Activated gamma-delta T cell (primary cell): ENCODE data around the gene OMP.

Source experiments
- DNase-seq: peaks from one replicate; lab custom pipeline; 2025; lab: John Stamatoyannopoulos, UW

Gene OMP

DNA sequence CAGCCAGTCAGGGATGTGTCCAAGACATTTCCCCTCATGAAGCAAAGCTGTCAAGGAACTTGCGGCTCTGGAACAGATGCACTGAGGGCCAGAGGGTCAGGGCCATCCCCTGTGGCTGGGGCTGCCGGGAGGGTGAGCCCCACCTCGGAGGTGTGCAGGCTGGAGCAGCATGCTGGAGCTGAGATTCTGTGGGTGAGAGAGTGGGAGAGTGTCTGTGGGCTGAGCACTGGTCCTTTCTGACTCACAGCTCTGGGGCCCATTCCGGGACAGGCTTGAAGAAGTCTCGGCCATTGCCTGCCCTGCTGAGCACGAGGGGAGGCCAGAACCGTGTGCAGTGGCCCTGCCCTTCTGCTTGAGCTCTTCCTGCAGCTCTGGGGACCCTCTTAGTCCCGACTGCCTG is 2.1 kb downstream of the OMP start:
- DNase-seq = no peak

DNA sequence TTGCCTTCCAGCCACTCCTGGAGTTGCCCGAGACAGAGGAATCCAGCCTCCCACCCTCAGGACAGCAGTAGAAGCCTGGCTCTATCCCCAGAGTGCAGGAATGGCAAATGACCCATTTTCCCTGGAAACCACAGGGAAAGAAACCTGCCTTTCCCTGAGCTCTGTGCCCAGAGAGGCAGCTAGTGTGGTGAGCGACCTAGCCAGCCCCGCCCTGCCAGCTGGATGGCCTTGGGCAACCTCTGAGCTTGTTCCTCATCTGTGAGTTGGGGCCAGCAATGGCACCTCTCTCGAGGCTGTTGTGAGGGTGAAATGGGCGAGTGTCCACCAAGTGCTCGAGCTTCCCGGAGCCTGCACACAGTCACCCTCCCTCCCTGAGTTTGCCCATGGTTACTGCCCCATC is 3.7 kb downstream of the OMP start:
- no peak for DNase-seq

DNA sequence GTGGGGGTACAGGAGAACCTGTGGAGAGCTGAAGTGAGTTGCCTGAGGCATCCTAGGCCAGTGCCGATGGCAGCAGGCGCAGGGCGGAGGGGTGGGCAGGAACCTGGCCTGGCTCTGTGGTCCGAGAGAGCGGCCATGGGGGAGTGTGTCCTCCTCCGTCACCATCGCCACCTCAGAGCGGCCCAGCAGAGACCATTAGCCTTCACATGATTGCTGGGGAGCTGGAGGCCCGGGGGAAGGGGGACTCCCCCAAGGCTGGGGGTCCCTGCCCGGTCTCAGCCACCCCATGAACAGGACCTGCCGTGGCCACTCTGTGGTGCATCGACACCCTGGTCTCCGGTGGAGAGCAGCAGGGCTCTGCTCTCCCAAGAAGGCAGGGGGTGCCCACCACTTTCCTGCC is 4.1 kb downstream of the OMP start:
- no peak for DNase-seq

DNA sequence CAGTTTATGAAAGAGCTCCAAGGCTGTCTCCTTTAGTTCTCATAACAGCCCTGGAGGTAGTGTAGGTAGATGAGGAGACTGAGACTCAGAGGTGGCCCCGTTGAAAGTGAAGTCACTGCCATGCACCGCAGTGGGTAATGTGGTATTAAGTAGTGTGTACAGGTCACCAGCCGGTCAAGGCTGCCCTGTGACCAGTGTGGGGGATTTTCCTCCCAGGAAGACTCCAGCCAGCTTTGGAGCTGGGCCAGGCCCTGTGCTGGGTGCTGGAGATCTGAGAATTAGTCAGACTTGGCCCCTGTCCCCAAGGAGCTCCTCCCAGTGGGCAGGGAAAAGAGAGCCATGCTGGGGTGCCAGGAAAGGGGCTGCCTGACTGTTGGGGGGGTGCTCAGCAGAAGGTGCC is 5.3 kb downstream of the OMP start:
- DNase-seq = no peak

DNA sequence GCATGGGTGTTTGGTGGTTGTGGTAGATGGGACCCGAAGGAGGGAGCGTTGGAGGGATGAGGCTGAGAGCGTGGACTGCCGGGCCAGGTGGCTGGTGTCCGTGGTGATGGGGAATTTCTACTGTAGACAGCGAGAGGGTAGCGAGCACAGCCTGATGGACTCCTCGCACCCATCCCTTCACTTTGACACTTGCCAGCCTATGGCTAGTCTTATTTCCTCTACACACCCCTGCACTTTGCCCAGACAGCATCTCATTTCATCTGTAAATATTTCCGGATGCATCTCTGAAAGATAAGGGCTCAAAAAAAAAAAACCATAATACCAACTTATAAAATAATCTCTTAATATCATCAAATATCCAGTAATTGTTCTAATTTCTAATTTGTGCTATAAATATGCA is 5.8 kb downstream of the OMP start:
- DNase-seq = no peak

DNA sequence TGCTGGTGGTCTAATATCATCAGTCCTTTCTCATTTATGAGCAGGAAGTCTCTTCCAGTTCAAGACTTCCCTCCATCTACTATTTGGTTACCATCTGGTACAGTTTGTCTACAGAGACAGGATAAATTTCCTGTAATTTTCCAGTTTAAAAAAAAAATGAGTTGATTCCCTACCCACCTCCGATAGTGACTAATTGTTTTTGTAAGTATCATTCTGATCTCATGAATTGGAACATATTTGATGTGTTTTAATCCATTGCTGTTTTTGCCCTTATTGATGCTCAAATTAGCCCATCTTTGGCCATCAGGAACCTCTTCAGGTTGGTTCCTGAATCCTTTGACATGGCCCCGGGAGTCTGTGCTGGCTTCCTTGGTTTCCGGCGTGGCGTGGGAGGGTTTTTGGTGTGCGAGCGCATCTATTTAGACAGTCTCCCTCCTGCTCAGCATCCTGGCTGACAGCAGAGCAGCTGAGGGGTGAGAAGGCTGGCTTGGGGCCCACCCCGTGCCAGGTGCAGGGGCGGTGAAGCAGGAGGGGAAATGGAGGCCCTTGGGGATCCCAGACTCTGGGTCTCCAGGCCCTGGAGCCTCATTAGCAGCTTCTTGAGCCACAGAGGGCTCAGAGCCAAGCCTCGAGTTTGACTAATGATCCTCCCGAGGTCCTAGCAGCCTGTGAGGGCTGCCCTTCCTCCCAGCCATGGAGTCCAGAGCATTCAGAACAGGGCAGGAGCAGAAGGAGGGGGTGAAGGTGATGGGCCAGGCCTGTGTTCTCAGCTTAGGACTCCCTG is 6.8 kb downstream of the OMP start:
- no peak for DNase-seq

DNA sequence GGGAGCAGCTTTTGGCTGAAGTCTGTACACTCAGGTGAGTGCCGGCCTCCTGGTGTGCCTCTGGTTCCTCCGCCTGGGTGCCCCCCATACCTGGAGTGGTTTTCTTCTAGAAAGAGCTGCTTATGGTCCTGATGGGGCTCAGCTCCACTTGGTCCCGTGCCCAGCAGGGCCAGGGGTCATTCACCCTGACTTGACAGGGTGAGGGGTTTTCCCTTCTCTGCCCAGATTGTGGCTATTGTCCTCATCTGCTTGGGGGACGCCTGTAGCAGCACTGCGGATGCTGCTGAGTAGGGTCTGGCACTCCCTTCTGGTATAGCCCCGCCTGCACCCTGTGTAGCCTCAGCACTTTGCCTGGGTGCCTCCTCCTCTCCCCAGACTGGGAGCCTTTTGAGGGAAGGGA is 8.2 kb downstream of the OMP start:
- DNase-seq = no peak

DNA sequence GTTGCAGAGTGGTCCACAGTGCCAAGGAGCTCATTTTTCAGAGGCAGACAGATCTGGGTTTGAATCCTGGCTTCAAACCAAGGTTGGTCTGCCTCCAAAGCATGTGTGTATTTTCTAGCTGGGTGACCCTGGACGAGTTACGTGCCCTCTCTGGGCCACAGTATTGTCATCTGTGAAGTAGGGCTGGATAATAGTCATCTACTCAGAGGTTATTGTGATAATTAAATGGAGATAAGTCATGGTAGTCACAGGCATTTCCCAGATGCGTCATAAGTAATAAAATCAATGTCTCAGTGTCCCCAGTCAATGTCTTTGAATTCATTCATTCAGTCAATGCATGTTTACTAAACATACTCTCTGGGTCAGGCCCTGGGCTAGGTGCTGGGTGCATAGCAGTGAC is 8.6 kb downstream of the OMP start:
- no peak for DNase-seq

DNA sequence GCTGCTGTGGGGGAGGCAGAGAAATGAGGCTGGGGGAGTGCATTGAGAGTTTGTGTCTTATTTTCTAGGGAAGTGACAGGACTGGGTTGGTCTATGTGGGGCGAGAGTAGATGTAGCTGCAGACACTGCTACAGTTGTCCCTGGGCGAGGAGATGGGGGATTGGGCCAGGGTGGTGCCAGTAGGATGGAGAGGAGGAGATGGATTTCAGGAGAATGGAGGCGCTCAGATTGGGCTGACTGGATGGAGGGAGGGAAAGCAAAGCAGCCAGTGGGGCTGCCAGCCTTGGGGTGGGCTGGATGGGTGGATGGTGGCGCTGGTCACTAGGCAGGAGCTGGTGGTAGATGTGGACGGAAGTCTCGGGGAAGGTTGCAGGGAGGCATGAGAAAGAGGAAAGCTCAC is 9.3 kb downstream of the OMP start:
- no peak for DNase-seq

DNA sequence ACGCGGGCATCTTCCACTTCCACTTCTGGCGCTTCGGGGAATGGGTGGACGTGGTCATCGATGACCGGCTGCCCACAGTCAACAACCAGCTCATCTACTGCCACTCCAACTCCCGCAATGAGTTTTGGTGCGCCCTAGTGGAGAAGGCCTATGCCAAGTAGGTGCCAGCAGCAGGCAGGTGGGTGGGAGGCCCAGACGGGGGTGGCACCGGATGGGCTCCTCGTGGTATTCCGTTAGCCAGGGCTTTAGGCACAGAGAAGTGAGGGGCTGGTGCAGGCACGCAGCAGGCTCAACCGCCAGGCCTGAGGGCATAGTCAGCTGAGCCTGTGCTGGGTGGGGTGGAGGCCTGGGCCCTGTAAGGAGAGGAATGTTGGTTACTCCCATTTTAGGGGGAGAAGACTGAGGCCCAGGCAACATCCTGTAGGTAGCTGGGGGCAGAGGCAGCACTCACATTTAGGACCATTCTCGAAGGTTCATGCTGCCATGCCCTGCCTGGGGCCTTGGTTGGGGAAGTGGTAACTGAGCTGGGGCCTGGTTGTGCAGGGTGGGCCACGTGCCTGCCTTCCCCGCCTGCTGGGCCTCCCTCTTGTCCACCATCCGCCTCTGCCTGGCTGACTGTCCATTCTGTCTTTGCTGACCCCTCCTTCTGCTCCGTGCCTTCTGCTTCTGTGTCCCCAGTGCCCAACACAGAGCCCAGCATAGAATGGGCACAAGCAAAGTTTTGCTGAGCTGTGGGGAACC is 10.2 kb downstream of the OMP start:
- DNase-seq = no peak

DNA sequence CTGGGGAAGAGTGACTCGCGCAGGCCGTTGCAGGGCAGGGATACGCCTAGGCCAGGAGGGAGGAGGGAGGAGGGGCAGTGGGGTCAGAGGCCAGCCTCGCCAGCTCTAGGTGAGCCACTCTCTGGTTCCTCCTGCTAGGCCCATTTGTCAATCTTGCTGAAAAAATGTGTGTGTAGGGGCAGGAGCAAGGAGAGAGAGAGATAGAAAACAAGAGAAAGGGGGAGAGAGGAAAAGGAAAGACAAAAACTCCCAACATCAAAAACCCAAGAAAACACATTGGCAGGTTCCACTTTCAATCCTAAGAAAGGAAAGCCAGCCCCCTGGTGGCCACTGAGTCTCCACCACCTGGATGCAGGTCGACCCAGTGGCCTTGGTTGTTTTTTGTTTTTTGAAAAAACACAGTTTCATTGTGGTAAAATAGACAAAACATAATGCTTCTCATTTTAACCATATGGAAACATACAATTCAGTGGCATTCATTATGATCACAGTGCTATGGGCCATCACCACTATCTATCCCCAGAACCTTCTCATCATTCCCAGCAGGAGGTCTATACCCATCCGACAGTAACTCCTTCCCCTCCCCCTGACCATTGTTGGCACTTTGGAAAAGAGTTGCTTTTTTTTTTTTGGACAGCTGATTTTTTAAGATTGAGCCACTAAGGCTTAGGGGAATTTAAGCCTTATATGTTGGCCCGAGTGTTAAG is 10.9 kb downstream of the OMP start:
- DNase-seq = no peak

DNA sequence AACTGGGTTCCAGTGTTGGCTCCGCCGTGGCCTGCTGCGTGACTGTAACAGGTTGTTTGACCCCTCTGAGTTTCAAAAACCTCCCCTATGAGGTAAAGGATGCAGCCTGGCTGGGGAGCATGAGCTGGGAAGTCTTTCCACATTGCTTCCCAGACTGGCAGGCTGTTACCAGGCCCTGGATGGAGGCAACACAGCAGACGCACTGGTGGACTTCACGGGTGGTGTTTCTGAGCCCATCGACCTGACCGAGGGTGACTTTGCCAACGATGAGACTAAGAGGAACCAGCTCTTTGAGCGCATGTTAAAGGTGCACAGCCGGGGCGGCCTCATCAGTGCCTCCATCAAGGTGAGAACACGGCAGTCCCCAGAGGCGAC is 11.4 kb downstream of the OMP start:
- no peak for DNase-seq

DNA sequence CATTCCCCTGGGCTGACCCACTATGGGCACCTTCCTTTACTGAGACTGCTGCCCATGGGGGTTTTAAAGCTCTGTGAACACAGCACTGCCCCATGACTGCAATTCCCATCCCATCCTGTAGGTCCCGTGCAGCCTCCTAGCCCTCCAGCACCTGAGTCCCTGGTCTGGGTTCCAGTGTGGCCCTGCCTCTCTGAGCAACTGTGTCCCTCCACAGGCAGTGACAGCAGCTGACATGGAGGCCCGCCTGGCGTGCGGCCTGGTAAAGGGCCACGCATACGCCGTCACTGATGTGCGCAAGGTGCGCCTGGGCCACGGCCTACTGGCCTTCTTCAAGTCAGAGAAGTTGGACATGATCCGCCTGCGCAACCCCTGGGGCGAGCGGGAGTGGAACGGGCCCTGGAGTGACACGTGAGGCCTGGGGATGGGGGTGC is 12.6 kb downstream of the OMP start:
- no peak for DNase-seq

DNA sequence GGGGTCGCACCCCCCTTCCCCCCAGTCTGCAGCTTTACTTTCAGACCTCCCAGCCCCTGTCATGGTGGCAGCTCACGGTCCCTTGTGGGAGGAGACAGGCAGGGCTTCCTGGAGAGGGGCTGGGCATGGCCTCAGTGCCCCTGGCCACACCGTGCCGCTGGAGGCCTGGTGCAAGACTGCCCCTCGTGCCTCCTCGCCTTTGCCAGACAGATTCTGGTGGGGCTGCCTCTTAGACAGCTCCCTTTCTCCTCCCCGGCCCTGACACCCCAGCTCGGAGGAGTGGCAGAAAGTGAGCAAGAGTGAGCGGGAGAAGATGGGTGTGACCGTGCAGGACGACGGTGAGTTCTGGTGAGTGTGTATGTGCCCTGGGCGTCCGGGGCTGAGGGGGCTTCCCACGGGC is 13.3 kb downstream of the OMP start:
- DNase-seq = no peak

DNA sequence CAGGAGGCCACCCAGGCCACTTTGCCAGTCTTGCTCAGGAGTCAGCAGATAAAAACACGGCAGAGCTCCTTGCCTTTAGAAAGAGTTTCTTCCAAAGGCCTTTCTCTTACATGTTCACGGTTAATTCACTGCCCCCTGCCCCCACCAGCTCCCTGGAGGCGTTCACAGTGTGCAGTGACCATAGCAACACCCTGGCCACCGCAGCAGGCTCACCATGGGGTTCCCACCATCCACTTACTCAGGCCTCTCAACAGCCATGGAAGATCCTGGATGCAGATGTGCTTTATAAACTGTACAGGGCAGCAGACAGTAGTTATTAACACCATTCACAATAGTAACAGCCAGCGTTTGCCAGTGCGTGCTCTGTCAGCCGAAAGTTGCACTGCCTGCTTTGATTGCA is 14.9 kb downstream of the OMP start:
- DNase-seq = no peak

DNA sequence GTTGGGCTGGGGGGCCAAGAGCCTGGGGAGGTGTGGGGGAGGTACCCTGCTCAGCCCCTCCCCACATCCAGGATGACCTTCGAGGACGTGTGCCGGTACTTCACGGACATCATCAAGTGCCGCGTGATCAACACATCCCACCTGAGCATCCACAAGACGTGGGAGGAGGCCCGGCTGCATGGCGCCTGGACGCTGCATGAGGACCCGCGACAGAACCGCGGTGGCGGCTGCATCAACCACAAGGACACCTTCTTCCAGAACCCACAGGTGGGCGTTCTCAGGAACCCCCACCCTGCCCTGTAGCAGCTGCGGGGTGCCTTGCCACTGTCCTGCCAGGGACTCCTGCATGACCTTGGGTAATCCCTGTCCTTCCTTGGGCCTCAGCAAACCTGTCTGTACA is 15.4 kb downstream of the OMP start:
- no peak for DNase-seq

DNA sequence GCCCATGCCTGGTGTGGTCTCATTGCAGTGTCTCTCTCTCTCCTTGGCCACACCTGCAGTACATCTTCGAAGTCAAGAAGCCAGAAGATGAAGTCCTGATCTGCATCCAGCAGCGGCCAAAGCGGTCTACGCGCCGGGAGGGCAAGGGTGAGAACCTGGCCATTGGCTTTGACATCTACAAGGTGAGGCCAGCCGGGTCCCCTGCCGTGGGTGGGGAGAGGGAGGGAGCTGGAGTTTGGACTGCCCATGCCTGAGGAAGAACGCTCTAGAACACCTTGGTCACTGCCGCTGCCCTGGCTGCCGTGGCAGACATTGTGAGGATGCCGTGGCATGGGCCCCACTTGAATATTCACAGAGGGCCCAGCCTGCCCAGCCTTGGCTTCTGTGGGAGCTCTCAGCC is 16.3 kb downstream of the OMP start:
- no peak for DNase-seq

DNA sequence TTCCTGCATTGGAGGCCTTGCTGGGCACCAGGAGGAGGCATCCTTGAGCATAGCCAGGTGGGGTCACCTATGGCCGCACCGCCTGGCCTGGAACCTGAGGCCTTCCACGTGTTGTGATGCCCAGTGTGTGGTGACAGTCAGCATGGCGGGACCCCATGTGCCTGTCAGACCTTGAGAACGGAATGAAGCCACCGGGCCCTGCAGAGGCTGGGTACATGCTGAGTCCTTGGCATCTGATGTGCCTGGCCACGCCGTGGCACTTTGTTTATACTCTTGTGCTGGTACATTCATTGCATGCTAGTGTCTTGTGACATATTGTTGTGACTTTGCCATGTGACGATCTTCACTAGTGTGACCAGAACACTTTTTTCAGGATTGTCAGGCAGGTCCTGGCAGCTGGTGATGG is 16.9 kb downstream of the OMP start:
- no peak for DNase-seq

DNA sequence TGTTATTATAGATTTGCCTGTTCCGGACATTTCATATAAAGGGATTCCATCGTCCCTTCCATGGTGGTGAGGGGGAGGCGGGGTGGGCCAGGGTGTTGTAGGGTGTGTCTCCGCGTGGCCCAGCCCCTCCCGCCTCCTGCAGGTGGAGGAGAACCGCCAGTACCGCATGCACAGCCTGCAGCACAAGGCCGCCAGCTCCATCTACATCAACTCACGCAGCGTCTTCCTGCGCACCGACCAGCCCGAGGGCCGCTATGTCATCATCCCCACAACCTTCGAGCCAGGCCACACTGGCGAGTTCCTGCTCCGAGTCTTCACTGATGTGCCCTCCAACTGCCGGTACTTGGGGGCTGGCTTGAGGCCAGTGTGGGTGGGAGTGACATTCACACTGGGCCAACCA is 17.9 kb downstream of the OMP start:
- no peak for DNase-seq

DNA sequence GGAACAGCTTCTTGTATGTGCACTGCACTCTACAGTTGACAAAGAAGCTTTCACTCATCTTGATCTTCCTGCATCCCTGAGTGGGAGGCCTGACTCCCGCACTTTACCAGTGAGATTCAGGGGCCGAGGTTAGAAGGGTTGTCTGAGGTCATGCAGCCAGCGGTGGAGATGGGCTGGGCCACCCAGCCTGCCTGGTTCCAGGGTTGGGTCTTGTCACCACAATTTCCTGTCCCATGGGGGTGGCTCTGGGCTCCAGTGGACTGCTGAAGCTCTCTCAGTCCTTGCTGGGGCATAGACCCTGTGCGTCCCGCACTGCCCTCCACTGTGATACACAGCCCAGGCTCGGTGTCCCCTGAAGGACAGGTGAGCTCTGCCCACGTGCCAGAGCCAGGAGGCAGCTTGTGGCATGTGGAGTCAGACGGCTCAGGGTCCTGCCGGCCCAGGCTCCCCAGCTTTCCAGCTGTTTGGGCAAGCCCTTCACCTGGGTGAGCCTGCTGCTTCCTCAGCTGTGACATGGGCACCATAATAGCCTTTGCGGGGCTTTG is 18.5 kb downstream of the OMP start:
- no peak for DNase-seq

DNA sequence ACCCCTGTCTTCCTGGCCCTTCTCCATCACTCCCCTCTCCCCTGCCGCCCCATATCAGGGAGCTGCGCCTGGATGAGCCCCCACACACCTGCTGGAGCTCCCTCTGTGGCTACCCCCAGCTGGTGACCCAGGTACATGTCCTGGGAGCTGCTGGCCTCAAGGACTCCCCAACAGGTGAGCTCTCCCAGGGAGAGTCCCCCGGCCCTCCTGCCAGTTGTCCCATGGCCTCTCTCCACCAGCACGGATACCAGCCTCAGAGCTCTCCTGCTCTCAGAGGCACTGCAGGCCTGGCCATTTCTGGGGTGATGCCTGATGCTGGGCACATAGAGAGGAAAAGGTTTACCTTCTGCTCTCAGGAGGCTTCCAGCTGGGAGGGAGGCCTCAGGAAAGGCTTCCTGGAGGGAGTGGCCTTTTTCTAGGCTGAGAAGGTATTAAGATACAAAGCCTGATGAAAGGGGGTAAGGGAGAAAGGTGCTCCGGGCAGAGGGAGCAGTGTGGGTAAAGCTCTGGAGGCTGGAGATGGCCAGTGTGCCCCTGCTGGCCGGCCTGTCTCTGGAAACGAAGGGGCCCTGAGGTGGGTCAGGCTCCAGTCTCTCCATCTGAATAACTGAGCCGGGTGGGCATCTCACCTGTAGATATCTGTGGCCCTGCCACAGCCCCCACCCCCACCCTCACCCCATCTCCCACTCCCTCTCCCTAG is 19.4 kb downstream of the OMP start:
- no peak for DNase-seq

DNA sequence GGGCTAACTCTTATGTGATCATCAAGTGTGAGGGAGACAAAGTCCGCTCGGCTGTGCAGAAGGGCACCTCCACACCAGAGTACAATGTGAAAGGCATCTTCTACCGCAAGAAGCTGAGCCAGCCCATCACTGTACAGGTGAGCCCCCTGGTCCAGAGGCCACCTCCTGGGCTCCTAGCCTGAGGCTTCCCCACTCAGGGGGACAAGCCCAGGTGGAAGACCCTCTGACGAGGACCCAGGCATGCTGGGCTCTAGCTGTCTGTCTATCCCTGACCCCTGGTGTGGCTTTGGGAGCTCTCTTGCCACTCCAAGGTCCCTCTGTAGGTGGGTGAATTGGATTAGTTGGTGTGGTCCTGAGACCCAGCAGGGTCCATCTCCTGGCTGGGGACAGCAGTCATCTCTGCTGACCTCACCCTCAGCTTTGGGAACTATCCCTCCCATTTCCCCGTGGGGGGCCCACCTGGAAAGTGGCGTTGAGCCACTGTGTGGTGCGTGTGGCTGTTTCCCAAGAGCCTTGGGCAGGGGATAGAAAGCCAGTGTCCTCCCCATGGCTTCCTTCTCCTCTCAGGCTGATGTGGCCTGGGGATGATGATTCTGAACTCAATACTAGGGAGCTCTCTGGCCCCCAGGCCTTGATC is 20.1 kb downstream of the OMP start:
- DNase-seq = no peak
